CD4-positive, CD25-positive, alpha-beta regulatory T cell (primary cell): ENCODE results near the gene CEP192. TPM values are rescaled to one million over a fixed set of nuclear protein-coding genes. Genes with fewer than 3 reads are reported as not detected.

Experiments
- ATAC-seq, 2 donors: fragments of 150-1000 bp; cut with Tn5 transposase; one replicate each; pipeline ENCODE4 v1.10.0; 2021; ENCODE audit warnings: low read depth in 2 of 2, moderate number of reproducible peaks in 2 of 2, moderate library complexity in 1 of 2
- DNase-seq, 3 donors: peaks; one replicate each; pipeline versions ENCODE4 v3.0.0 to v3.0.0-alpha.2; 2012 to 2022; ENCODE audit warnings: mixed read lengths in 1 of 3
- H3K27ac ChIP-seq: one replicate; pipeline ENCODE4 v1.7.0; 2013; ENCODE audit warnings: mild to moderate bottlenecking, low read length; ENCODE audit not compliant: insufficient read depth, poor library complexity, severe bottlenecking
- H3K27me3 ChIP-seq: one replicate; pipeline ENCODE4 v1.7.0; 2013; ENCODE audit warnings: low read length; ENCODE audit not compliant: control insufficient read depth, insufficient read depth
- H3K36me3 ChIP-seq: one replicate; pipeline ENCODE4 v1.7.0; 2013; ENCODE audit warnings: mild to moderate bottlenecking, low read length, moderate library complexity; ENCODE audit not compliant: control insufficient read depth, insufficient read depth
- H3K4me1 ChIP-seq: 2 replicates; pipeline ENCODE4 v1.7.0; 2013; ENCODE audit warnings: mild to moderate bottlenecking, low read length; ENCODE audit not compliant: insufficient read depth, control insufficient read depth, poor library complexity, severe bottlenecking
- H3K4me3 ChIP-seq: one replicate; pipeline ENCODE4 v1.7.0; 2013; ENCODE audit warnings: low read depth, mild to moderate bottlenecking, low read length, moderate library complexity
- H3K9me3 ChIP-seq, 2 experiments: 1 replicate in 1 of 2; 2 replicates in 1 of 2; pipeline ENCODE4 v1.7.0; 2013; ENCODE audit warnings: low read length in 2 of 2, mild to moderate bottlenecking in 1 of 2, moderate library complexity in 1 of 2; ENCODE audit not compliant: control insufficient read depth in 2 of 2
- H3K27ac Mint-ChIP-seq, 3 donors: one replicate each; pipeline ENCODE4 v1.8.0; 2020 to 2022; ENCODE audit warnings: mild to moderate bottlenecking in 3 of 3, mixed read lengths in 3 of 3, moderate library complexity in 2 of 3
- H3K27me3 Mint-ChIP-seq: one replicate; pipeline ENCODE4 v1.8.0; 2022; ENCODE audit warnings: mild to moderate bottlenecking, mixed read lengths
- H3K36me3 Mint-ChIP-seq: one replicate; pipeline ENCODE4 v1.8.0; 2020; ENCODE audit warnings: mixed read lengths
- H3K4me1 Mint-ChIP-seq, 4 donors: one replicate each; pipeline ENCODE4 v1.8.0; 2020 to 2022; ENCODE audit warnings: mixed read lengths in 4 of 4, mild to moderate bottlenecking in 1 of 4
- H3K4me3 Mint-ChIP-seq, 4 donors: one replicate each; pipeline ENCODE4 v1.8.0; 2020 to 2022; ENCODE audit warnings: mild to moderate bottlenecking in 4 of 4, mixed read lengths in 4 of 4, moderate library complexity in 3 of 4
- H3K9me3 Mint-ChIP-seq, 7 donors: one replicate each; pipeline ENCODE4 v1.8.0; 2020 to 2022; ENCODE audit warnings: mixed read lengths in 7 of 7, mild to moderate bottlenecking in 3 of 7, moderate library complexity in 2 of 7
- polyA plus RNA-seq, 4 donors: library from polyadenylated mRNA; unstranded; fragments of 300-500 nt; fragmentation: Illumina TruSeq; gene quantifications; one replicate each; pipeline ENCODE4 v1.2.3, GENCODE V29; 2021
- total RNA-seq: library from RNA; stranded (reverse); gene quantifications from one replicate; pipeline ENCODE4 v1.2.3, GENCODE V29; 2022

The CEP192 gene
- total and polyA plus RNA-seq, 5 donors from 2014 or later, result 5.3 to 38.6 (median 7.2) TPM

GRCh38 chr18:13105059-13105458 lies 113.9 kb downstream of the CEP192 start:
- ATAC-seq (no peak), DNase-seq (no peak)
- Histone ChIP-seq H3K4me1 (no peaks in the 10 kb centered on the region), H3K27ac (no peak overlapping the region), H3K27me3 (no peaks in the 10 kb centered on the region), H3K9me3 (no peaks in the 10 kb centered on the region), H3K36me3 (peaks cover 93% of the 10 kb centered on the region), H3K4me3 (no peak overlapping the region)
- Mint-ChIP-seq H3K27ac (no peak overlapping the region), H3K9me3 (peaks cover 0 to 7% (median 0%) of the 10 kb centered on the region in 7 donors), H3K4me1 (peaks cover 0 to 9% (median 2%) of the 10 kb centered on the region in 4 donors), H3K4me3 (no peak overlapping the region), H3K27me3 (no peaks in the 10 kb centered on the region), H3K36me3 (peaks cover 88% of the 10 kb centered on the region)

GRCh38 chr18:13107074-13107473 lies 115.9 kb downstream of the CEP192 start:
- H3K27me3 Mint-ChIP-seq, result no peaks in the 10 kb centered on the region
- H3K36me3 Mint-ChIP-seq, result peaks cover 78% of the 10 kb centered on the region
- Histone ChIP-seq H3K27ac (no peak overlapping the region), H3K36me3 (peaks cover 74% of the 10 kb centered on the region), H3K9me3 (no peaks in the 10 kb centered on the region), H3K4me1 (no peaks in the 10 kb centered on the region), H3K27me3 (no peaks in the 10 kb centered on the region), H3K4me3 (no peak overlapping the region)
- H3K4me3 Mint-ChIP-seq, result no peak overlapping the region
- no peak overlapping the region for H3K27ac Mint-ChIP-seq
- H3K4me1 Mint-ChIP-seq, result peaks cover 0 to 9% (median 4%) of the 10 kb centered on the region in 4 donors
- no peak for ATAC-seq
- no peak for DNase-seq
- H3K9me3 Mint-ChIP-seq, result peaks cover 0 to 5% (median 0%) of the 10 kb centered on the region in 7 donors

GRCh38 chr18:13108330-13108729 lies 117.2 kb downstream of the CEP192 start:
- Mint-ChIP-seq H3K27ac (peak overlapping the region in 1 of 3 donors; percentile 80), H3K4me1 (peaks cover 0 to 9% (median 4%) of the 10 kb centered on the region in 4 donors), H3K9me3 (peaks cover 0 to 3% (median 0%) of the 10 kb centered on the region in 7 donors), H3K36me3 (peaks cover 68% of the 10 kb centered on the region), H3K4me3 (no peak overlapping the region), H3K27me3 (no peaks in the 10 kb centered on the region)
- Histone ChIP-seq H3K9me3 (no peaks in the 10 kb centered on the region), H3K27ac (no peak overlapping the region), H3K4me3 (no peak overlapping the region), H3K36me3 (peaks cover 67% of the 10 kb centered on the region), H3K27me3 (no peaks in the 10 kb centered on the region), H3K4me1 (no peaks in the 10 kb centered on the region)
- ATAC-seq (no peak), DNase-seq (no peak)

- peaks cover 49% of the 10 kb centered on the region for H3K36me3 Mint-ChIP-seq
- no peaks in the 10 kb centered on the region for H3K27me3 Mint-ChIP-seq
- ATAC-seq, result no peak
- H3K27ac Mint-ChIP-seq, result peak overlapping the region in 1 of 3 donors; percentile 4
- DNase-seq, result no peak
- peaks cover 0 to 9% (median 4%) of the 10 kb centered on the region in 4 donors for H3K4me1 Mint-ChIP-seq
- H3K9me3 Mint-ChIP-seq, result peaks cover 0 to 3% (median 0%) of the 10 kb centered on the region in 7 donors
- Histone ChIP-seq H3K27ac (no peak overlapping the region), H3K27me3 (no peaks in the 10 kb centered on the region), H3K4me3 (no peak overlapping the region), H3K4me1 (no peaks in the 10 kb centered on the region), H3K36me3 (peaks cover 63% of the 10 kb centered on the region), H3K9me3 (no peaks in the 10 kb centered on the region)
- H3K4me3 Mint-ChIP-seq, result no peak overlapping the region
Observed at GRCh38 chr18:13110559-13110958, 119.4 kb downstream of the CEP192 start.

GRCh38 chr18:13112982-13113381 lies 121.8 kb downstream of the CEP192 start:
- H3K27ac ChIP-seq, result no peak overlapping the region
- Mint-ChIP-seq H3K36me3 (peaks cover 32% of the 10 kb centered on the region), H3K4me1 (peaks cover 0 to 4% (median 2%) of the 10 kb centered on the region in 4 donors), H3K4me3 (no peak overlapping the region), H3K27me3 (no peaks in the 10 kb centered on the region), H3K27ac (peak overlapping the region in 2 of 3 donors; percentile 20 to 57), H3K9me3 (peaks cover 0 to 3% (median 0%) of the 10 kb centered on the region in 7 donors)
- ATAC-seq (no peak), DNase-seq (peak in 1 of 3 donors; percentile 37)
- peaks cover 48% of the 10 kb centered on the region for H3K36me3 ChIP-seq
- no peaks in the 10 kb centered on the region for H3K9me3 ChIP-seq
- no peaks in the 10 kb centered on the region for H3K4me1 ChIP-seq
- no peaks in the 10 kb centered on the region for H3K27me3 ChIP-seq
- no peak overlapping the region for H3K4me3 ChIP-seq

GRCh38 chr18:13120255-13120654 lies 129.1 kb downstream of the CEP192 start:
- Histone ChIP-seq H3K4me1 (no peaks in the 10 kb centered on the region), H3K27me3 (no peaks in the 10 kb centered on the region), H3K9me3 (no peaks in the 10 kb centered on the region), H3K36me3 (peaks cover 43% of the 10 kb centered on the region), H3K27ac (no peak overlapping the region), H3K4me3 (no peak overlapping the region)
- Mint-ChIP-seq H3K36me3 (peaks cover 15% of the 10 kb centered on the region), H3K4me3 (no peak overlapping the region), H3K4me1 (peaks cover 0 to 4% (median 0%) of the 10 kb centered on the region in 4 donors), H3K27ac (no peak overlapping the region), H3K9me3 (no peaks in the 10 kb centered on the region), H3K27me3 (no peaks in the 10 kb centered on the region)
- DNase-seq (no peak), ATAC-seq (no peak)

GRCh38 chr18:13120983-13121441 lies 129.8 kb downstream of the CEP192 start:
- no peak overlapping the region for H3K4me3 ChIP-seq
- no peaks in the 10 kb centered on the region for H3K27me3 ChIP-seq
- no peaks in the 10 kb centered on the region for H3K27me3 Mint-ChIP-seq
- ATAC-seq (no peak), DNase-seq (no peak)
- H3K9me3 Mint-ChIP-seq, result no peaks in the 10 kb centered on the region
- H3K27ac ChIP-seq, result no peak overlapping the region
- H3K9me3 ChIP-seq, result no peaks in the 10 kb centered on the region
- peaks cover 0 to 4% (median 0%) of the 10 kb centered on the region in 4 donors for H3K4me1 Mint-ChIP-seq
- H3K4me1 ChIP-seq, result no peaks in the 10 kb centered on the region
- H3K36me3 Mint-ChIP-seq, result peaks cover 15% of the 10 kb centered on the region
- peaks cover 42% of the 10 kb centered on the region for H3K36me3 ChIP-seq
- no peak overlapping the region for H3K27ac Mint-ChIP-seq
- no peak overlapping the region for H3K4me3 Mint-ChIP-seq

- H3K9me3 Mint-ChIP-seq, result no peaks in the 10 kb centered on the region
- H3K27me3 Mint-ChIP-seq, result no peaks in the 10 kb centered on the region
- H3K27ac Mint-ChIP-seq, result no peak overlapping the region
- peaks cover 13% of the 10 kb centered on the region for H3K36me3 Mint-ChIP-seq
- no peaks in the 10 kb centered on the region for H3K27me3 ChIP-seq
- no peaks in the 10 kb centered on the region for H3K9me3 ChIP-seq
- peaks cover 32% of the 10 kb centered on the region for H3K36me3 ChIP-seq
- no peak overlapping the region for H3K27ac ChIP-seq
- DNase-seq (no peak), ATAC-seq (no peak)
- H3K4me1 Mint-ChIP-seq, result peaks cover 0 to 9% (median 1%) of the 10 kb centered on the region in 4 donors
- H3K4me3 Mint-ChIP-seq, result no peak overlapping the region
- no peak overlapping the region for H3K4me3 ChIP-seq
- H3K4me1 ChIP-seq, result no peaks in the 10 kb centered on the region
Observed at GRCh38 chr18:13124411-13124810, 133.2 kb downstream of the CEP192 start.
